Stimulated activated naive CD8-positive, alpha-beta T cell treated with anti-CD3 and anti-CD28 coated beads, Interleukin-15, Interleukin-2, amounts not matched to agents 100 ng/mL and 50 ng/mL, for 24 hours (primary cell): ENCODE measurements around the gene TUBB3.
A peak's percentile ranks its signal among the peaks of the same experiment; 100 is the strongest.

Experiments used
- H3K27ac Mint-ChIP-seq: one replicate; pipeline ENCODE4 v1.8.0; 2021; ENCODE audit warnings: mild to moderate bottlenecking, mixed read lengths
- H3K27me3 Mint-ChIP-seq: one replicate; pipeline ENCODE4 v1.8.0; 2021; ENCODE audit warnings: mixed read lengths
- H3K36me3 Mint-ChIP-seq: one replicate; pipeline ENCODE4 v1.8.0; 2021; ENCODE audit warnings: low read depth, mixed read lengths
- H3K4me1 Mint-ChIP-seq: one replicate; pipeline ENCODE4 v1.8.0; 2021; ENCODE audit warnings: low read depth, mixed read lengths
- H3K4me3 Mint-ChIP-seq: one replicate; pipeline ENCODE4 v1.8.0; 2021; ENCODE audit warnings: mild to moderate bottlenecking, mixed read lengths
- H3K9me3 Mint-ChIP-seq: one replicate; pipeline ENCODE4 v1.8.0; 2021; ENCODE audit warnings: mixed read lengths

Gene TUBB3

GRCh38 chr16:89895482-89896250, 27.5 kb upstream of the TUBB3 start:
- no peak overlapping the region for H3K27ac Mint-ChIP-seq
- H3K9me3 Mint-ChIP-seq, result no peaks in the 10 kb centered on the region
- peaks cover 53% of the 10 kb centered on the region for H3K36me3 Mint-ChIP-seq
- H3K4me1 Mint-ChIP-seq, result peaks cover 11% of the 10 kb centered on the region
- no peaks in the 10 kb centered on the region for H3K27me3 Mint-ChIP-seq
- no peak overlapping the region for H3K4me3 Mint-ChIP-seq

GRCh38 chr16:89897204-89897603, 25.9 kb upstream of the TUBB3 start:
- Mint-ChIP-seq H3K4me3 (no peak overlapping the region), H3K9me3 (no peaks in the 10 kb centered on the region), H3K27me3 (no peaks in the 10 kb centered on the region), H3K27ac (no peak overlapping the region), H3K36me3 (peaks cover 44% of the 10 kb centered on the region), H3K4me1 (peaks cover 13% of the 10 kb centered on the region)

- Mint-ChIP-seq H3K9me3 (no peaks in the 10 kb centered on the region), H3K36me3 (peaks cover 40% of the 10 kb centered on the region), H3K4me1 (peaks cover 13% of the 10 kb centered on the region), H3K27me3 (no peaks in the 10 kb centered on the region), H3K27ac (no peak overlapping the region), H3K4me3 (no peak overlapping the region)
These were observed 24.8 kb upstream of the TUBB3 start for GRCh38 chr16:89898201-89898967.

- peaks cover 13% of the 10 kb centered on the region for H3K4me1 Mint-ChIP-seq
- peaks cover 40% of the 10 kb centered on the region for H3K36me3 Mint-ChIP-seq
- peak overlapping the region; percentile 40 for H3K27ac Mint-ChIP-seq
- no peaks in the 10 kb centered on the region for H3K27me3 Mint-ChIP-seq
- no peaks in the 10 kb centered on the region for H3K9me3 Mint-ChIP-seq
- H3K4me3 Mint-ChIP-seq, result no peak overlapping the region
These were observed 23.2 kb upstream of the TUBB3 start for GRCh38 chr16:89899879-89900481.

- Mint-ChIP-seq H3K9me3 (no peaks in the 10 kb centered on the region), H3K4me1 (peaks cover 13% of the 10 kb centered on the region), H3K36me3 (peaks cover 37% of the 10 kb centered on the region), H3K27ac (no peak overlapping the region), H3K4me3 (no peak overlapping the region), H3K27me3 (no peaks in the 10 kb centered on the region)
These were observed 22.3 kb upstream of the TUBB3 start for GRCh38 chr16:89900885-89901284.

- H3K4me1 Mint-ChIP-seq, result peaks cover 13% of the 10 kb centered on the region
- H3K36me3 Mint-ChIP-seq, result peaks cover 36% of the 10 kb centered on the region
- no peak overlapping the region for H3K4me3 Mint-ChIP-seq
- no peaks in the 10 kb centered on the region for H3K27me3 Mint-ChIP-seq
- no peak overlapping the region for H3K27ac Mint-ChIP-seq
- no peaks in the 10 kb centered on the region for H3K9me3 Mint-ChIP-seq
These were observed 20.2 kb upstream of the TUBB3 start for GRCh38 chr16:89902980-89903379.

- Mint-ChIP-seq H3K36me3 (peaks cover 32% of the 10 kb centered on the region), H3K9me3 (no peaks in the 10 kb centered on the region), H3K4me3 (no peak overlapping the region), H3K4me1 (peaks cover 13% of the 10 kb centered on the region), H3K27ac (no peak overlapping the region), H3K27me3 (no peaks in the 10 kb centered on the region)
These were observed 19.1 kb upstream of the TUBB3 start for GRCh38 chr16:89903908-89904515.

- Mint-ChIP-seq H3K36me3 (peaks cover 33% of the 10 kb centered on the region), H3K27ac (no peak overlapping the region), H3K27me3 (no peaks in the 10 kb centered on the region), H3K4me3 (no peak overlapping the region), H3K9me3 (no peaks in the 10 kb centered on the region), H3K4me1 (peaks cover 10% of the 10 kb centered on the region)
These were observed 18.3 kb upstream of the TUBB3 start for GRCh38 chr16:89904606-89905510.

- Mint-ChIP-seq H3K36me3 (peaks cover 33% of the 10 kb centered on the region), H3K4me1 (peaks cover 2% of the 10 kb centered on the region), H3K9me3 (no peaks in the 10 kb centered on the region), H3K4me3 (no peak overlapping the region), H3K27me3 (no peaks in the 10 kb centered on the region), H3K27ac (no peak overlapping the region)
These were observed 17.5 kb upstream of the TUBB3 start for GRCh38 chr16:89905511-89906139.

GRCh38 chr16:89906140-89907025, 16.8 kb upstream of the TUBB3 start:
- no peaks in the 10 kb centered on the region for H3K27me3 Mint-ChIP-seq
- H3K9me3 Mint-ChIP-seq, result no peaks in the 10 kb centered on the region
- H3K4me3 Mint-ChIP-seq, result no peak overlapping the region
- H3K4me1 Mint-ChIP-seq, result no peaks in the 10 kb centered on the region
- peaks cover 34% of the 10 kb centered on the region for H3K36me3 Mint-ChIP-seq
- no peak overlapping the region for H3K27ac Mint-ChIP-seq

- H3K36me3 Mint-ChIP-seq, result peaks cover 35% of the 10 kb centered on the region
- H3K4me3 Mint-ChIP-seq, result no peak overlapping the region
- H3K9me3 Mint-ChIP-seq, result no peaks in the 10 kb centered on the region
- no peaks in the 10 kb centered on the region for H3K4me1 Mint-ChIP-seq
- no peak overlapping the region for H3K27ac Mint-ChIP-seq
- no peaks in the 10 kb centered on the region for H3K27me3 Mint-ChIP-seq
These were observed 15.9 kb upstream of the TUBB3 start for GRCh38 chr16:89907055-89907814.

GRCh38 chr16:89908236-89908635, 14.9 kb upstream of the TUBB3 start:
- H3K27me3 Mint-ChIP-seq, result no peaks in the 10 kb centered on the region
- H3K9me3 Mint-ChIP-seq, result no peaks in the 10 kb centered on the region
- no peak overlapping the region for H3K4me3 Mint-ChIP-seq
- H3K27ac Mint-ChIP-seq, result no peak overlapping the region
- peaks cover 38% of the 10 kb centered on the region for H3K36me3 Mint-ChIP-seq
- no peaks in the 10 kb centered on the region for H3K4me1 Mint-ChIP-seq
